ENCODE results near the gene C1GALT1C1L.
"Not testable (repeated sequence)": the region's sequence is repeated elsewhere in the genome, so short reads cannot be mapped to it uniquely, and the experiment has no call there.

The C1GALT1C1L gene

DNA sequence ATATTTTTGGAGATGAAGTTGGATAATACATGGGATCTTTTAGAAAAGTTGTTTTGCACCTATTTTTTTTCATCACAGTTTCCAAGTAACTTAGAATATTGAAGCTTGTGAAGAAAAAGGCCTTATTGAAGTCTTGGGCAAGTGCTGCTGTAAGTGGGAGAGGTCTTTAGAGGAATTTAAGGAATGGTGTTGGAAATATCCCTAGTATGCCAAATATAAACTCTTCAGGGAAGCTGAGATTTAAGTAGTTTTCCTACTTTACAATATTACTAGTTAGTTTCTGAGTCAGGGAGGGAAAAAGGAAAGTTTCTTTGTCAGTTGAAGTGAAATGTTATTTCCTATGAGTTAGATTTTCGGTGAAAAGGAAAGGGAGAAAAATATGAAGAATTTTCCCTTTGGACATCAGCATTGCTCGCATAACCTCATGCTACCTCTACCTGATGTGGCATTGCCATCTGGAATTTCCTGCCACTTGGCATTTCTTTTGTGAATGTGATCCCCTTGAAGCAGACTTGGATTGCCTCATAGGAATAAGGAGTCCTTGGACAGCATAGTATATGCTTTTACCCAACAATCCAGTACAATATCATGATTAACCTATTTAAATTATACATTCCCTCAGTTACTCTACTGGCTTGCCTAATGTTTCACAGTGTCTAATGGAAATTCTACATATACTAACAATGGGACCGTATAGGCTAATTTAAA is 27.1 kb downstream of the C1GALT1C1L start:
- no peak for DNase-seq

DNA sequence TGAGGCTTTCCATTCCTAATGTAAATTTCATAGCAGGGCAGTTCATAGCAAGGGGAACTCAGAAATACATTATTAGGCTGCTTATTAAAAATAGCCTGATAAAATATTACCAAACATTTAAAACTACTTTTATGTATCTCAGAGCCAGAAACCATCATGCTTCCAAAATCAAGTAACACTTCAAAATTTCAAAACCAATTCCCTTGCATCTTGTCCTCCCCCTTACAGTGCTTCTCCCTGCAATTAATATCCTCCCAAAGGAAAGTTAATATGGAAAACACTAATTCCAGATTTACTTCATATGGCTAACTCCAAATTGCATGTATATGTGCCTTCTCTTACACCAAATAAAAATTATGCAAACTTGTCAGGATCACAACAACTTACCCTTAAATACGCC is 32.5 kb downstream of the C1GALT1C1L start:
- no peak for DNase-seq

DNA sequence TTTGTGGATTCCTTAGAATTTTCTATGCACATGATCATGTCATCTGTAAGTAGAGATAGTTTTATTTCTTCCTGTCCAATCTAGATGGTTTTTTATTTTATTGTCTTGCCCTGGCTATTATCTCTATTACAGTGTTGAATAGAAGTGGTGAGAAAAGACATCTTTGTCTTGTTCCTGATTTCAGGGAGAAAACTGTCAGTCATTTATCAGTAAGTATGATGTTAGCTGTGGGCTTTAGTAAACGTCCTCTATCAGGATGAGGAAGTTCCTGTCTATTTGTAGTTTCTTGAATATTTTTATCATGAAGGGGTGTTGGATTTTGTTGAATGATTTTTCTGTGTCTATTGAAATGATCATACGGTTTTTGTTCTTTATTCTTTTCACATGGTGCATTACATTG is 33.9 kb downstream of the C1GALT1C1L start:
- DNase-seq: no peak

GRCh38 chr2:43637030-43637803 is 39.0 kb downstream of the C1GALT1C1L start, which contains the start of gene PLEKHH2:
Gene PLEKHH2 (plus strand): TSS chr2:43637260. CDS start chr2:43644674, 7,414 bp downstream.
- DNase-seq: peak; percentile 29

DNA sequence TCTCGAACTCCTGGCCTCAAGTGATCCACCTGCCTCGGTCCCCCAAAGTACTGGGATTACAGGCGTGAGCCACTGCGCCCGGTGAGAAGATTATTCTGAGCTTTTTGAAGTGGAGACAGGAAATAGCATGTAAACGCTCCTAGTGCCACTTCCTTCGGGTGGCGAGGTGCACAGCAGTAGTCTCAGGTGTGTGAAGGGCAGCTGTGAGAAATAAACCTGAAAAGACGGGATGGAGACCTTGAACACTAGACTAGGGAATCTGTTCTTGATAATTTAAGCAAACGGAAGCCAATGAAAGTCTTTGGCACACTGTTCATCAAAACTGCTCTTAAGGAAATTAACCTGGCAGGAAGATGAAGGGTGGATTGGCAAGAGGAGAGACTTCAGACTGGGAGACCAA is 39.6 kb downstream of the C1GALT1C1L start:
- no peak for DNase-seq

GRCh38 chr2:43636153-43636552 is 40.1 kb downstream of the C1GALT1C1L start:
- not testable (repeated sequence) for DNase-seq

GRCh38 chr2:43634604-43635306 is 41.5 kb downstream of the C1GALT1C1L start:
- no peak for DNase-seq

GRCh38 chr2:43631618-43632317 is 44.5 kb downstream of the C1GALT1C1L start:
- DNase-seq: no peak
